SK-N-DZ (cell line): ENCODE results near the gene PTPRR.
"Not testable (repeated sequence)": the region's sequence is repeated elsewhere in the genome, so short reads cannot be mapped to it uniquely, and the experiment has no call there.

Experiments used
- DNase-seq: peaks from one replicate; pipeline ENCODE4 v3.0.0-alpha.2; 2015; ENCODE audit warnings: low spot score

Gene PTPRR

DNA sequence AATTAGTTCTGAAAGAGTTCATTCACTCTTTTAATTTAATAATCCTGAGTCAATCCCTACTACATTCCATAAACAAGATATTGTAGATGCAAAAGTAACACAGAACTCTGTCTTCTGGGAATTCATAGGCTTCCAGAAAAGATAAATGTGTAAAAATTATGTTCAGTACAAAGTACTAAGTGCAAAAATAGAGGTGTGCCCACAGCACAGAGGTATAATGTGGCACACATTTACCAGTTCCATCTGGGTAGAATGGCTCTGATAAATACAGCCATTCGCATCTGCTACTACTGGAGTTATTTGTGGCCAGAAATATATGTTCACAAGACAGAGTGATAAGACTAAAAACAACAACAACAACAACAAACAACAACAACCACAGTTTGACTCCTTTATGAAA is 171.7 kb downstream of the PTPRR start:
- DNase-seq = no peak

DNA sequence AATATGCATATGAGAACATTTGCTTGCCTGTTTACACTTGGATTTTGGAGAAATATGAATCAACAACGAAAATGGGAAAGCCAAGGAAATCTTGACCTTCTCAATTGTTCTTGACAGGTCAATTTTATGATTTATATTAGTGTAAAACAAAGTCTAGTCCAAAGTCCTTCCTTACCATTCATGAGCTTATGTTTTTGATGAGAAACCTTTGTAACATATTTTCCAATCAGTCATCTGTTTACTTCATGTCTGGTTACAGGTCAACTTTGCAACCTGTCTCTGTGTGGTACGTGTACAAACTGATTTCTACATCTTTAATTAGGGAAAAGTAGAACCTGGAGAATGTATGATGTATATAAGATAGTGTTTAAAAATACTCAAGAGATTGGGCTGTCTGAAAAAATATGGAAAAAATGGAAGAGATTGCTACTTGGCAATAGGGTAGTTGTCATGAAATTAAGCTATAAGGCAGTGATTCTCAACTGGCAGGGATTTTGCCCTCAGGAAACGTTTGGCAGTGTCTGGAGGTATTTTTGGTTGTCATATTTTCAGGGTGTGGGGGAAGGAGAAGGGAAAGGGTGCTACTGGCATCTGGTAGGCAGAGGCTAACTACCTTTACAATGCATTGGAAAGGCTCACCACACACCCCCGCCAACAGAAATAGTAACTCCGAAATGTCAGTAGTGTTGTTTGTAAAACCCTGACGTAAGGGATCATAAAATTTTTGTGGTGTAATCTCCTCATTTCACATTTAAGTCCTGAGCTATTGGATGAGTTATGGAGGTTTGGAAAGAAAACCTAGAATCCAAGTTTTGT is 172.9 kb downstream of the PTPRR start:
- DNase-seq = no peak

DNA sequence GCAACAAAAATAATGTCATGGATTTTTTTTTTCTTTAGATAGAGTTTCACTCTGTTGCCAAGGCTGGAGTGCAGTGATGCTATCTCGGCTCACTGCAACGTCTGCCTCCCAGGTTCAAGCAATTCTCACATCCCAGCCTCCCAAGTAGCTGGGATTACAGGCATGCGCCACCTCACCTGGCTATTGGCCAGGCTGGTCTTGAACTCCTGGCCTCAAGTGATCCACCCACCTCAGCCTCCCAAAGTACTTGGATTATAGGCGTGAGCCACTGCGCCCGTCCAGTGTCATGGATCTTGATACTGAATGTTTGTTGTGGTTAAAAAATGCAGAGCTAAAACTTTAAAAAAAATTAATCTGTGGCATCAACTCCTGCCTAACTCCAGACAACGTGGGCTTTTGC is 175.5 kb downstream of the PTPRR start:
- no peak for DNase-seq

DNA sequence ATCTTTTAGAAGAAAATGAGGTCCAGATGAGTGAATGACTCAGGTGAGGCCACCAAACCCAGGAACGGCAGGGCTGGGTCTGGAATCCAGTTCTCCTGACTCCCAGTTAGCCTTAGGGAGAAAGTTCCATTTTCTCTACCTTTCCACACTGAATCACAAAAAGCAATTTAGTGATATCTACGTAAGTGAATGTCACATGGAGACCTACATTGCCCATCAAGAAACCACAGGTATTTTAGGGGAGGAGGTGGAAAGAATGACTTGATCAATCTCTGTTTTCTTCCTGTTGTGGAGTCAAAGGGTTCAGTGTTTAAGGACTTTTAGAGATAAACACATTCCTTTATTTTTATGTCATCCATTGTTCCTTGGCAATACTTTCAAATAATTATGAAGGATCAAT is 176.4 kb downstream of the PTPRR start:
- DNase-seq = no peak

DNA sequence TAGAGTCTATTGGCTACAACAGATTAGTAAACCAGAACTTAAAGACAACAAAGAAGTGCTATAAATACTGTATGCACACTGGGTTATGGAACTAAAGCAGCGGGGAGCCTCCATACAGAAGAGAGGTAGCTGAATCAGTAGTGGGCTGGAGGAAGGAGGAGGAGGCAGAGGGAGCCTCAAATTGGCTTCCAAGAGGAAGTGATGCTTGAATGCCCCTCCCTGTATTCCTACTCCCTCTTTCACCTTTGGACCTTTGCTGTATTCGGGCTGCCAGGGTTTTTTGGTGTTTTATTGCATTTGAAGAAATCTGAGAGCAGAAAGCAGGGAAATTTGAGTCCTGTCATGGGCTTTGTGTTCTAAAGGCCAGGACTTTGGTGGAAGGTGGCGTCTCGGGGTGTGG is 179.3 kb downstream of the PTPRR start:
- DNase-seq = no peak

DNA sequence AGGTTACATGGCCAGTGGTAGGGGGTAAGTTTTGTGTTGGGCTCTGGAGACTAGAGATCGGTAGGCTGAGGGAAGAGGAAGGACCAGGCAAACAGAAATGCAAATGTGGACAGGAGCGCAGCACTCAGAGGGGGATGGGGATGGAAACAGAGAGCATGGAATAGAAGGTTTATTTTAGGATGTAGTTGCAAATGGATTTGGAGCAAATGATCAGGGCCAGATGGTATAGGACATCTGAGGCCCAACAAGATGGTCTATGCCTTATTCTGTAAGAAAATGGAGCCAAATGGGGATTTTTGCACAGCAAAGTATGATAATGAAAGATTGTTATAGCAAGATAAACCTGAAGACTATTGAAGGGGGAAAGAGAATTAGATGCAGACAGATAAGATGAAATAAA is 180.8 kb downstream of the PTPRR start:
- DNase-seq = no peak

DNA sequence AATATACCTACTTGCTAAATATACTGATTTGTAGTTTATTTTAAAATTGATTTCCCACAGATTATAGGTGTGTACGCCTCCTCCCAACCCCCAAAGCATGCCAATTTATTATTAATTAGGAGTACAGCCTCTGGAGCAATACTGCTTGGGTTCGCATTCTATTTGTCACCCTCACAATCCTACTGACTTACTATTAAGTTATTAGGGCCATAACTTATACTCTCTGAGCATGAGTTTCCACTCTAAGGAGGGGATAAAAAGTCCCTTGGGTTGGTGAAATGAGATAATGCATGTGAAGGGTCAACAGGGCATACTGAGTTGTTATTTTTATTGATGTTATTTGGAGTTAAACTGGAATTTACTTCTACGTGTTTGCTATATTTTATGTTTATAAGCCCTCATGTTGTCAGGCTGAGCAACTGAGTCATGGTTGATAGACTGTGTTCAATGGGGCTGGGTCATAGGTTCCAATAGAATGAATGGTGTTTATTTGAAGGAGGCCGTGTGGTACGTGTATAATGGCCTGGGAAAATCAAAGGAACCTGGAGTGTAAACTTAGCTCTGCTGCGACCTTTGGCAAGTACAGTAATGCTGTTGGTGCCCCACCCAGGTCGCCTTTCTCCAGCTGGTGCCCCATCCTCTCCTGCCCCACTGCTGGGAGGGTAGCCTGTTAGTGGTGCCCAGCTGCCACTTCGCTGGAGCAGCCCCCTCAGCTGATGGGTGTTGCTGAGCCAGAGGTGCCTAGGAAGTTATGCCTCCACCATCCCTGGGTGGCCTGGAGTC is 184.0 kb downstream of the PTPRR start:
- no peak for DNase-seq

DNA sequence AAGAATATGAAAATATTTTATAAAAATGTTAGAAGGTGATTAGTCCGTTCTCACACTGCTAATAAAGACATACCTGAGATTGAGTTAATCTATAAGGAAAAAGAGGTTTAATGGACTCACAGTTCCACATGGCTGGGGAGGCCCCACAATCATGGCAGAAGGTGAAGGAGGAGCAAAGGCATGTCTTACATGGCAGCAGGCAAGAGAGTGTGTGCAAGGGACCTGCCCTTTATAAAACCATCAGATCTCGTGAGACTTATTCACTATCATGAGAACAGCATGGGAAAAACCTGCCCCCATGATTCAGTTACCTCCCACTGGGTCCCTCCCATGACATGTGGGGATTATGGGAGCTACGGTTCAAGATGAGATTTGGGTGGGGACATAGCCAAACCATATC is 185.3 kb downstream of the PTPRR start:
- DNase-seq = not testable (repeated sequence)

DNA sequence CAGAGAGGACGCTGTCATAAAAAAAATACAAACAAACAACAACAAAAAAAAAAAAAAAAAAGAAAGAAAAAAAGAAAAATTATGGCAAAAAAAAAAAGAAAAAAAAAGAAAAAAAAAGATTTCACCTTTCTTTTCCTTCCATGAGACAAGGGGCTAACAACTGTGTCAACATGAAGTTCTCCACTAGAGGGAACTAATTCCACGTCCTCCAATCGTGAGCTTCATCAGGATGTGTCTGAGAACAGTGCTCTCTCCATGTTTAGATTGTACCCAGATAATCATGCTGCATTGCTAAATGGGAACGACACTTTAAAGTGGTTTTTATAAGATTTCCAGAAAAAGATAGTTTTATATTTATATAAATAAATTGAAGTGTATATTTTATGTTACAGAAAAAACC is 187.2 kb downstream of the PTPRR start:
- DNase-seq = peak; percentile 80

DNA sequence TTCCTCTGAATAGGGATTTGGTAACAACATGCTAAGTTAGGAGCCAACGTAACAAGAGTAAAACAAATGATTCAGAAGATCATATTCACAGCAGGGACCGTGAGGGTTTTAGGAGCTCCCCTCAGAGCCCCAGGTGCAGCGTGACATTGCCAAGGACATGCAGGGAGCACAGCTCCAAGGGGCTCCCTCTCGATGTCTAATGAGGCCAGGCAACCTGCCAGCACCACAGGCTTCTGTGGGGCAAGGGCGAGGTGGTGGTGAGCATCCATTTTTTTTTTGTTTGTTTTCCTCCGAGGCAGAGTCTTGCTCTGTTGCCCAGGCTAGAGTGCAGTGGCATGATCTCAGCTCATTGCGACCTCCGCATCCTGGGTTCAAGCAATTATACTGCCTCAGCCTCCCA is 188.3 kb downstream of the PTPRR start:
- no peak for DNase-seq

DNA sequence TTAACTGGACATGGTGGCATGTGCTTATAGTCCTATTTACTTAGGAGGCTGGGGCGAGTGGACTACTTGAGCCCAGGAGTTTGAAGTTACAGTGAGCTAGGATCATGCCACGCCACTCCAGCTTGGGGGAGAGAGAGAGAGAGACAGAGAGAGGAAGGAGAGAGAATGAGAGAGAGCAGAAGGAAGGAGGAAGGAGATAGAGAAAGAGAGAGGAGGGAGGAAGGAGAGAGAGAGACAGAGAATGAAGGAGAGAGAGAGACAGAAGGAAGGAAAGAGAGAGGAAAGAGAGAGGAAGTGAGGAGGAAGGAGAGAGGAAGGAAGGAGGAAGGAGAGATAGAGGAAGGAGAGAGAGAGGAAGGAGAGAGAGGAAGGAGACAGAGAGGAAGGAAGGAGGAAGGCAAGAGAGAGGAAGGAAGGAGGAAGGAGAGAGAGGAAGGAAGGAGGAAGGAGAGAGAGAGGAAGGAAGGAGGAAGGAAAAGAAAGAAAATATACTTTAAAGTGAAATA is 189.8 kb downstream of the PTPRR start:
- DNase-seq = no peak

DNA sequence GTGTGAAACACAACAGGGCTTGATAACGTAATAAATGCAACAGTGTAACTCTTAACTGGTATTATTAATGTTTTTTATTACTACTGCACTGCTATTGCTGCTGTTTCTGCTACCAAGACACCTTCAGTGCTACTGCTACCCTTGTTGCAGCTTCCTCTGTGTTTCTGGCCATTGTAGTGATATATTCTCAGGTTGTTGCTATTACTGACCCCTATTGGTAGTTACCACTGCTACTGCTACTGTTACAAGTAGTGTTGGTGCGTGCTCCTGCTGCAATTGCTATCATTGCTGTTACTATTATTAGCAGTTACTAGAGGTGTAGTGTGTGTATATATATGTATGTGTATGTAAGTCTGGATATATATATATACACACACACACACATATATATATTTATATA is 196.1 kb downstream of the PTPRR start:
- no peak for DNase-seq

DNA sequence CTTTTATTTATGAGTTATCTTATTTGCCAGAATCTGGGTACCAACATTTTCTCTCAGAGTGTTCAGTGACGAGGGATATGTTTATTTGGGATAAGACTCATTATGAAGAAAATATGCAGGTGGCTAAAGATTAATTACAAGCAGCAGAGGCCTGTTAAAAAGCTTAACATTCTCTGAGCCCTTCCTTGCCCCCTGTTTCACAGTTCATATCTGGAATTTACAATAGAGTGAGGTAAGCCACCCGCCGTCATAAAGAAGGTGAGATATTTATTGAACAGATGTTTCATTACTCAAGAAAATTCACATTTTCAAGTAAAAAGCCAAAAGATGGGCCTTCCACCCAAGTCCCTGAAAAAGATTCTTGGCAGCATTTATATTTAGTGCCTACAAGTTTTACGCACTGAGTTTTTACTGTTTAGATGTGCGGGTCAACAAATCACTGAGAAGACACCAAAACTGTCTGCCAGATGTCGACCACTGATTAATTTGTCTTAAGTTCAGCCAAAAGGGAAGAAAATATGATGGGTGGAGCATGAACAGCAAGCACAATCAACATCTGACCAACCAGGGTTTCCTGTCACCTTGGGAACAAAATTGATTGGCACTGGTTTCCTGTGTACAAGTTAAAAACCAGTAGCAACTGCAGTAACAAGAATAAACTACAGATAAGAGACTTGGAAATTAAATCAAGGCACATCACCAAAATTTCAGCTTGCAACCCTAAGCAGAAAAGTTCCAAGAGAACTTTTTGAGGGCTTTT is 197.8 kb downstream of the PTPRR start:
- DNase-seq = peak; percentile 18

DNA sequence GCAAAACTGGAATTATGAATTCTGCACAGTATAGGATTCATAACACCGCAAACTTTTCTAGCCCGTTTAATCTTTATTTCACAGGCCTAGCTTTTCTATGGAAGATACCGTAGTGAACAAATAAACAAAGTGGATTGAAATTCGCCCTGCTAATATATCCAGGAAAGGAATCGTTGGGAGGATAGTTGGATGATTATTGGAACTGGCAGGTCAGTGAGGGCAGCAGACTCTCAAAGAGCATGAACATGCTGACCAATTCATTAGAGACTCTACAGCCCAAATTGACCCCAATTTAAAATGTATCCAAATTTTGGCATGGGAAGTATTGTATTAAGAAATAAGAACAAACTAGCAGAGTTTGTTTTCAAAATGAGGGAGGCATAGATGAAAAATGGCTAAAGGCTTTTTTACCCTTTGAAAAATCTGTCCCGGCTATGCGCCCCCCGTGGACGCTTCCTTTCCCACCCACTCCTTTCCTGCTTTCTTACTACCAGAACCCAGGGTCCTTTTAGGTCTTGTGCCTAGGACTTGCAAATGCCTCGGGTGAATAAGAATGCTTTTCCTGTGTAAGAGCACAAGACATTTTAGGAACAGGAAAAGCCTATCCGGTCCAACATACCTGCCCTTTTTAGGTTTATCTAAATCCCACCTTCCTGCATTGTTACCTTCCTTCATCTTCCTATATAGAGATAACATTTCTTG is 198.7 kb downstream of the PTPRR start:
- no peak for DNase-seq

DNA sequence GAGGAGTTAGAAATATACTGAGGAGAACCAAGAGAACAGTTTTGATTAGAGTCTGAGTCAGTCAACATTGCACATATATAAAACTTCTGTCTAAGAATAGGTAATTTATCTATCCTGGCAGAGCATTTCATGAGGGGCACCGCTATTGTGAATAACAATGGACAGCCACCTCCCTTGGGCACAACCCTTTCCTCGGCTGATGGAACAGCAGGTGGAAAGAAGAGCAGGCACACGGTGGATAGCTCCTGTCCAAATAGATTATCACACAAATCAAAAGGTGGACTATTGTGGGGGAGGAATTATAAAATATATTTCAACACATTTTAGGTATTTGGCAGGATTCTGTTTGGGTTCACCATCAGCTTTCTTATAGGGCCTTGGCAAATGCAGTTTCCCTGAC is 199.3 kb downstream of the PTPRR start:
- DNase-seq = no peak

DNA sequence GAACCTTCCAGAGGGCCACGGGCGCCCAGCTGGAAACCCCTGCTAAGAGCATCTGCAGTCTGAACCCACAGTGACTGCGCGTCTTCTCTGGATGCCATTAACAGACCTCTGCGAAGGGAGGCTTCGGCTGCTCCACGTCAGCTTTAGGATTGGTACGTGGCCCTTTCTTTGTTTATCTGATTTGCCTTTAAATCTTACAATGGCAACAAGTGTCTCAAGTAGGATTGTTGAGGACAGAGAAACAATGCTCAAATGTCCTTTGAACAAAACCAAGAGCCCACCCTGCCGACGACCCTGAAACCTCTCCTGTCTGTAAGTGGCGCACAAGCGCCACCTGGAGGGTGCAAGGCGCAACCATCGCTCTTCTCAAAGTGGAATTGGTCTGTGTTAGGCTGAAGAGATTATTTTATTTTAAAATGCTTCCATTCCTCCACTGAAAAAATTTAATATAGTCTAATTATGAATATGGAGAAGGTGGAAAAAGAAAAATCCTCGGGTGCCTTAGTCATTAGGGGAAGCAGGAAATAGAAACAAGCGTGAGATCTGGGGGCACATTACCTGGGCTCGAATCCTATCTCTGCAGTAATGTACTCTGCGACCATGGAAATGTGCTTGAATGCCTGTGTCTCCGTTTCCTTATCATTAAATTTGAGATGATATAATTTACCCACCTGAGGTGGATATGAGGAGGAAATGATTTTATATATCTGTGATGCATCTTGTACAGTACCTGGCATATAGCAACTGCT is 200.7 kb downstream of the PTPRR start:
- peak; percentile 69 for DNase-seq

DNA sequence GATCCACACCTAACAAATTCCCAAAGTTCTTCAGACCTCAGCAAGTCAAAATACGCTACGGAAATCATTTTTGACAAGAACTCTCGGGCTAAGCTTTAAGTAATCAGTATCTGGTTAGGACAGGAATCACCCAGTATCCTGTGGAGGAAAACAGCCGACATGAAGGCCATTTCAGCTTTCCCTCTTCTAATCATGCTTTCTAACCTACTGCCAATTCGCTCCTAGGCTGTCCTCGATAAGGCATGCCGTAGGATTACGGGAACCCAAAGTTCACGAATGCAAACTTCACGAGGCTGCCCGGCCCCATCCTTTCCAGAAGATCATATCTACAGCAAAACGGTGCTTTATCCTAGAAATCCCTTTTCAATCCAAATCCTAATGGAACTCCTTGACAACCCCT is 201.5 kb downstream of the PTPRR start:
- DNase-seq = no peak

DNA sequence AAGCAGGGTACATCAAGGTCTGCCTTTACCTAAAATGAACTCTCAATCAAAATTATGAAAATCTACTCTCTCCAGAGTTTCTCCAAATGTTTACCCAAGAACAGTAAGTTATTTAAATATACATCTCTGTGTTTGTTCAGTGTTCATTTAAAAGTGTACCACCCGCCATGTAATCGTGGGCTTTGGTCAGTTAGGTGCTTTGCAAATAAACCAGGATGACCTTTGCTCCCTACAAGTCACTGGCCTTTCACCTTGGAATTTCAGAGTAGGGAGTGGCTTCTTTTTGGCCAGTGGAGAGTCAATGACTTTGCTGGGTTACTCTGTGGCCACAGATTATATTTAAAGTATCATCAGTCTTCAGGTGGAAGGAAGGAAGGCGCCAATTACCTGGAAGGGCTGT is 208.7 kb downstream of the PTPRR start:
- no peak for DNase-seq

DNA sequence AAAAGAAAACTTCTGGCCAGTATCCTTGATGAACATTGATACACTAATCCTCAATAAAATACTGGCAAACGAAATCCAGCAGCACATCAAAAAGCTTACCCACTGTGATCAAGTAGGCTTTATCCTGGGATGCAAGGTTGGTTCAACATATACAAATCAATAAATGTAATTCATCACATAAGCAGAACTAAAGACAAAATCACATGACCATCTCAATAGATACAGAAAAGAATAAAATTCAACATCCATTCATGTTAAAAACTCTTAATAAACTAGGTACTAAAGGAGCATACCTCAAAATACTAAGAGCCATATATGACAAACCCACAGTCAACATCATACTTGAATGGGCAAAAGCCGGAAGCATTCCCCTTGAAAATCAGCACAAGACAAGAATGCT is 211.5 kb downstream of the PTPRR start:
- no peak for DNase-seq

DNA sequence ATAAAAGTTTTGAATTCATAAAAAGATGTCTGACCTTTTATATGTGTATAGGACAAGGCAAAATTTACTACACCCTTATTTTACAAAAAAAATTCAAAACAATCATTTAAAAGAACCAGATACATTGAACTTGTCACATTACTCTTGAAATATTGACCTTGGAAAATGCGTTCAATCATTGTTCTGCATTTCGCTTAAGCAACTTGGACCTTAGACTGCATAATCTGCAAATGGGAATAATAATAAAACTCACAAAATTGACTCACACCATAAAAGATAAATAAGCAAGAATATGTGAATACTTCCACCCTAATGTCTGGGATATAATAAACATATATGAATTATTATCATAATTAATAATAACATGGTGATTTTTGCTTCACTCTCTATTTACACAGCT is 213.9 kb downstream of the PTPRR start:
- no peak for DNase-seq

DNA sequence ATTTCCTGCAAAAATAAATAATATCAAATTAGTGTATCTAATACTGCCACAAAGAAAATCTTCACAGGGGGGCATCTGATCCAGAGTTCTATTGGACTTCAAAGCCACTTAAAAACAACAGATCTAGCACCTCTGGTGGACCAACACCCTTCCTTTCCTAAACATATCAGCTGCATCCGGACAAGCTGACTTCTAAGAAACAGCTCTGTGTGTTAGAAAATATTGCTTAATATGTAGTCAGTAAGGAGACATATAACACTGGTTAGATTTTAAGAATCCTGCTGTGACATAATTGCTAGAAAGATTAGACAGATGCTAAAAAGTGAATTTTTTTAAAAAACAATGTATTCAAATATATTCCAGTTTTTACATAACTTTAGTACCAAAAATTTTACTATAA is 222.2 kb downstream of the PTPRR start:
- DNase-seq = no peak
